ENCODE measurements around the gene CALM3. TPM values are rescaled to one million over a fixed set of nuclear protein-coding genes. Genes with fewer than 3 reads are reported as not detected.

The CALM3 gene
- total RNA-seq, 1 experiment from 2014 or later: 182 TPM

- Mint-ChIP-seq H3K36me3 (ENCODE audit: insufficient read depth, unreplicated experiment) (no peaks in the 10 kb centered on the region), H3K27me3 (ENCODE audit: unreplicated experiment) (peaks cover 68% of the 10 kb centered on the region), H3K27ac (ENCODE audit: unreplicated experiment) (no peak overlapping the region), H3K4me3 (ENCODE audit: low read depth, unreplicated experiment) (no peak overlapping the region), H3K9me3 (ENCODE audit: low read depth, unreplicated experiment) (no peaks in the 10 kb centered on the region), H3K4me1 (ENCODE audit: low read depth, unreplicated experiment) (no peaks in the 10 kb centered on the region)
- CTCF ChIA-PET: interaction anchor here (1.9 kb wide), 1 partner anchor 17 kb away, joined by 6 read pairs; the partner anchor contains the start of gene DACT3
- DNase-seq: no peak
- TF ChIP-seq CTCF (IDR thresholded peaks at IDR 0.05; ENCODE audit: unreplicated experiment): no peak
- BruUV-seq (replicated peaks): no TSS peak
- intact Hi-C loops (cut with micrococcal nuclease; ENCODE audit: unreplicated experiment): no loop called here
Measured at GRCh38 chr19:46644720-46645119, 43.6 kb downstream of the CALM3 start.

GRCh38 chr19:46646402-46646801 lies 45.3 kb downstream of the CALM3 start:
- H3K27me3 Mint-ChIP-seq (ENCODE audit: unreplicated experiment): peaks cover 67% of the 10 kb centered on the region
- intact Hi-C loops (cut with micrococcal nuclease; ENCODE audit: unreplicated experiment): no loop called here
- CTCF ChIA-PET: interaction anchor here (0.7 kb wide), 1 partner anchor 42 kb away, joined by 5 read pairs; no protein-coding TSS in a partner anchor

GRCh38 chr19:46648060-46648960 lies 47.2 kb downstream of the CALM3 start:
- H3K36me3 Mint-ChIP-seq (ENCODE audit: insufficient read depth, unreplicated experiment): no peaks in the 10 kb centered on the region
- H3K27me3 Mint-ChIP-seq (ENCODE audit: unreplicated experiment): peaks cover 70% of the 10 kb centered on the region
- CTCF ChIA-PET: no interaction called here
- H3K9me3 Mint-ChIP-seq (ENCODE audit: low read depth, unreplicated experiment): no peaks in the 10 kb centered on the region
- no TSS peak for BruUV-seq (replicated peaks)
- no peak for DNase-seq
- intact Hi-C loops (cut with micrococcal nuclease; ENCODE audit: unreplicated experiment): no loop called here
- H3K27ac Mint-ChIP-seq (ENCODE audit: unreplicated experiment): no peak overlapping the region
- TF ChIP-seq CTCF (IDR thresholded peaks at IDR 0.05; ENCODE audit: unreplicated experiment): no peak
- H3K4me1 Mint-ChIP-seq (ENCODE audit: low read depth, unreplicated experiment): no peaks in the 10 kb centered on the region
- no peak overlapping the region for H3K4me3 Mint-ChIP-seq (ENCODE audit: low read depth, unreplicated experiment)

More at GRCh38 chr19:46646402-46646801, 45.3 kb downstream of the CALM3 start:
- no peak for DNase-seq
- no peak overlapping the region for H3K27ac Mint-ChIP-seq (ENCODE audit: unreplicated experiment)
- H3K9me3 Mint-ChIP-seq (ENCODE audit: low read depth, unreplicated experiment): no peaks in the 10 kb centered on the region
- no peak overlapping the region for H3K4me3 Mint-ChIP-seq (ENCODE audit: low read depth, unreplicated experiment)
- no peaks in the 10 kb centered on the region for H3K36me3 Mint-ChIP-seq (ENCODE audit: insufficient read depth, unreplicated experiment)
- no peak for TF ChIP-seq CTCF (IDR thresholded peaks at IDR 0.05; ENCODE audit: unreplicated experiment)
- no peaks in the 10 kb centered on the region for H3K4me1 Mint-ChIP-seq (ENCODE audit: low read depth, unreplicated experiment)
- no TSS peak for BruUV-seq (replicated peaks)

GRCh38 chr19:46648961-46649960 lies 48.1 kb downstream of the CALM3 start:
- BruUV-seq (replicated peaks): no TSS peak
- Mint-ChIP-seq H3K27me3 (ENCODE audit: unreplicated experiment) (peaks cover 79% of the 10 kb centered on the region), H3K4me3 (ENCODE audit: low read depth, unreplicated experiment) (no peak overlapping the region), H3K36me3 (ENCODE audit: insufficient read depth, unreplicated experiment) (no peaks in the 10 kb centered on the region), H3K27ac (ENCODE audit: unreplicated experiment) (no peak overlapping the region), H3K4me1 (ENCODE audit: low read depth, unreplicated experiment) (no peaks in the 10 kb centered on the region), H3K9me3 (ENCODE audit: low read depth, unreplicated experiment) (no peaks in the 10 kb centered on the region)
- CTCF ChIA-PET: no interaction called here
- no peak for TF ChIP-seq CTCF (IDR thresholded peaks at IDR 0.05; ENCODE audit: unreplicated experiment)
- intact Hi-C loops (cut with micrococcal nuclease; ENCODE audit: unreplicated experiment): no loop called here
- no peak for DNase-seq
